ENCODE data around the gene ERICH3.

Gene ERICH3

GRCh38 chr1:74637296-74637695, 36.3 kb downstream of the ERICH3 start:
- TF ChIP-seq CTCF (IDR thresholded peaks at IDR 0.05; ENCODE audit: low read depth, low read length, missing control alignments): no peak
- H3K4me3 ChIP-seq (ENCODE audit: low read depth, low read length): no peak overlapping the region
- in situ Hi-C loops (cut with HindIII; ENCODE audit: low sequenced_read_pairs): no loop called here
- no peak for DNase-seq (ENCODE audit: low read depth)

- no peak for DNase-seq (ENCODE audit: low read depth)
- TF ChIP-seq CTCF (IDR thresholded peaks at IDR 0.05; ENCODE audit: low read depth, low read length, missing control alignments): no peak
- in situ Hi-C loops (cut with HindIII; ENCODE audit: low sequenced_read_pairs): no loop called here
- no peak overlapping the region for H3K4me3 ChIP-seq (ENCODE audit: low read depth, low read length)
These were observed 44.3 kb downstream of the ERICH3 start for GRCh38 chr1:74629283-74629682.

GRCh38 chr1:74623716-74624115, 49.9 kb downstream of the ERICH3 start:
- no peak overlapping the region for H3K4me3 ChIP-seq (ENCODE audit: low read depth, low read length)
- in situ Hi-C loops (cut with HindIII; ENCODE audit: low sequenced_read_pairs): no loop called here
- TF ChIP-seq CTCF (IDR thresholded peaks at IDR 0.05; ENCODE audit: low read depth, low read length, missing control alignments): no peak
- DNase-seq (ENCODE audit: low read depth): no peak

- no peak for DNase-seq (ENCODE audit: low read depth)
- H3K4me3 ChIP-seq (ENCODE audit: low read depth, low read length): no peak overlapping the region
- TF ChIP-seq CTCF (IDR thresholded peaks at IDR 0.05; ENCODE audit: low read depth, low read length, missing control alignments): no peak
- in situ Hi-C loops (cut with HindIII; ENCODE audit: low sequenced_read_pairs): no loop called here
These were observed 53.4 kb downstream of the ERICH3 start for GRCh38 chr1:74620242-74620641.

GRCh38 chr1:74618974-74619373, 54.6 kb downstream of the ERICH3 start:
- TF ChIP-seq CTCF (IDR thresholded peaks at IDR 0.05; ENCODE audit: low read depth, low read length, missing control alignments): no peak
- in situ Hi-C loops (cut with HindIII; ENCODE audit: low sequenced_read_pairs): no loop called here

GRCh38 chr1:74613894-74614293, 59.7 kb downstream of the ERICH3 start:
- no peak for TF ChIP-seq CTCF (IDR thresholded peaks at IDR 0.05; ENCODE audit: low read depth, low read length, missing control alignments)
- no peak for DNase-seq (ENCODE audit: low read depth)
- in situ Hi-C loops (cut with HindIII; ENCODE audit: low sequenced_read_pairs): no loop called here
- no peak overlapping the region for H3K4me3 ChIP-seq (ENCODE audit: low read depth, low read length)

More at GRCh38 chr1:74618974-74619373, 54.6 kb downstream of the ERICH3 start:
- no peak for DNase-seq (ENCODE audit: low read depth)
- H3K4me3 ChIP-seq (ENCODE audit: low read depth, low read length): no peak overlapping the region

- H3K4me3 ChIP-seq (ENCODE audit: low read depth, low read length): no peak overlapping the region
- no peak for TF ChIP-seq CTCF (IDR thresholded peaks at IDR 0.05; ENCODE audit: low read depth, low read length, missing control alignments)
These were observed 61.7 kb downstream of the ERICH3 start for GRCh38 chr1:74611887-74612286.

More at GRCh38 chr1:74611887-74612286, 61.7 kb downstream of the ERICH3 start:
- in situ Hi-C loops (cut with HindIII; ENCODE audit: low sequenced_read_pairs): no loop called here
- no peak for DNase-seq (ENCODE audit: low read depth)

Measured in astrocyte of the cerebellum (primary cell).